Measurements from ENCODE around the gene GRIN3B.
A peak's percentile ranks its signal among the peaks of the same experiment; 100 is the strongest.
"Not testable (repeated sequence)": the region's sequence is repeated elsewhere in the genome, so short reads cannot be mapped to it uniquely, and the experiment has no call there.

Gene GRIN3B

DNA sequence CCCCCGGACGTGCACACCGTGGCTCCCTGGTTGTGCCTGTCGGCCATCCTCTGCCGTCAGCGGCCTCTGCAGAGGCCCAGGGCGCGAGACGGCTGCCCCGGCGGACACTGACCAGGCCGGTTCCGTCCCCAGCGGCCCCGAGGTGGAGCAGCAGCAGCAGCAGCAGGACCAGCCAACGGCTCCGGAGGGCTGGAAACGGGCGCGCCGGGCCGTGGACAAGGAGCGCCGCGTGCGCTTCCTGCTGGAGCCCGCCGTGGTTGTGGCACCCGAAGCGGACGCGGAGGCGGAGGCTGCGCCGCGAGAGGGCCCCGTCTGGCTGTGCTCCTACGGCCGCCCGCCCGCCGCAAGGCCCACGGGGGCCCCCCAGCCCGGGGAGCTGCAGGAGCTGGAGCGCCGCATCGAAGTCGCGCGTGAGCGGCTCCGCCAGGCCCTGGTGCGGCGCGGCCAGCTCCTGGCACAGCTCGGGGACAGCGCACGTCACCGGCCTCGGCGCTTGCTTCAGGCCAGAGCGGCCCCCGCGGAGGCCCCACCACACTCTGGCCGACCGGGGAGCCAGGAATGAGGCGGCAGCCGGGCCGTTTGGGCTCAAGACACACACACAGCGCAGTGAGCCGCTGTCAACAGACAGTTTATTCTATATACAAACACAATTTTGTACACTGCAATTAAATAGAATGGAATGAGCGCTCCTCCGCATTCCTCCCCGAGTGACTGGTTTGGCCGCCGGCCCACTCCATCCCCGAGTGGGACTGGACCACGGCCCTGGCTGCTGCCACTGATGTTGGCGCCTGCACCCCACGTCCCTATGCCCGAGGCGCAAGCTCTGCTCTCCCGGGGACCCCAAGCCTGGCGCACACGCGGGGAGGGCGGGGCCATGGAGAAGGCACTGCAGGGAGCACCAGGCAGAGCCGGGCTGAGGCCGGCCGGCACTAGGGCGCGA lies 9.1 kb downstream of the GRIN3B start:
- no peak for DNase-seq

DNA sequence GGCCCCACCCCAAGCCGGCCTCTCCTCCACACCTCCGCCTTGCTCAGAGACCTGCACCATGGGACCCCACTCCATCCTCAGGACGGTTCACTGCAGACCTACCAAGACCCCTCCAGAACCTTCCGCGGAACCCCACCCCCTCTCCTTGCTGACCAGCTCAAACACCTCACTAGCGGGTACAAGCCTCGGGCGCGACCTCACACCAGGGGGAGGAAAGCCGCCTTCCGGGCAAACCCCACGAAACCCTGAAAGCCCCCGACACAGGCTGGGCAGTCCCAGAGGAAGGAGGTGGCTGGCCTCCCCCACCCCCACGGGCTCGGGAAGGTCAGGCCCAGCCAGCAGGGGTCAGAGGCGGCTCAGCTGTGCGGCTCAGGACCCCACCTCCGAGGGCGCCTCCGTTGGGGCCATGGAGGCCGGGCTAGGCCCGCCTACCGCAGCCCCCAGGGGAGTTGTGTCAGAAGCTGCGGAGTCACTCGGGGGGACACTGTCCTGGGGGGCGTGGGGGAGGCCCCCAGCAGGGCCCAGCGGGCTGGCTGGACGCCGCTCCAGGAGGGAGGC lies 9.8 kb downstream of the GRIN3B start:
- DNase-seq, result no peak

DNA sequence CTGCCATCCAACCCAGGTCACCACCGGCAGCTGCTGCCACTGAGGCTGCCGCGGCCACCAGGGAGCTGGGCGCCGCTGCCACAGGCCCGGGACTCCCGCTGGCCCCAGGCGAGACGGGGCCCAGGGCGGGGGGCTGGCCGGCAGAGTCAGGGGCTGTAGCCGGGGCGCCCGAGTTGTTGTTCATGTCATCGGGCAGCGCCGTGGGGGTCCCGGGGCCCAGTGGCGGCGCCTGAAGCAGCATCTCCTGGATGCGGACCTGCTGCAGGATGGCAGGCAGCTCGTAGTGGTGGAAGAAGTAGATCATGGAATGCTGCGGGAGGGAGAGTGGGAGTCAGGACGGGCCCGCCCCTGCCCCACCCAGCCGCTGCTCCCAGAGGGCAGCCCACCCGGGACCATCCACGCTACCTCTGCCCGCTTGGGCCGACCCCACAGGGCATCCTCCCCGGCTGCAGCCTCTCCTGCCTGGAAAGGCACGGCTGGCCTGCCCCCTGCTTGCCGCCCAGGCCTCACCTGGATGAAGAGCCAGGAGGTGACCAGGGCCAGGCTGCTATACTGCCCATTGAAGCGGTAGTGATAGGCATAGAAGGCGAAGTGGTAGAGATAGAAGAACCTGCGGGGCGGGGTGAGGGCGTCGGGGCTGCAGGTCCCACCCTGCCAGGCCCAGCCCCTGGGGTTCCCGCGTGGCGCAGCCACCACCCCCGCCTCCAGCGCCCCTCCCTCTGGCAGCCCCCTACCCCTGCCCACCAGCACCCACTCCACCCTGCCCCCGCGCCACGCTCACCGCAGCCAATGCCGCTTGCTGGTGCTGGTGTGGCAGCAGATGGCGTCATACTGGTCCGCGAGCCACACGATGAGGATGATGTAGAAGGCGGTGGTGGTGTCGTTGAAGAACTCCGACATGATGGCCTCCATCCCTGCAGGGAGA lies 10.6 kb downstream of the GRIN3B start:
- no peak for DNase-seq

GRCh38 chr19:1011831-1012333 lies 11.7 kb downstream of the GRIN3B start:
- DNase-seq, result no peak

DNA sequence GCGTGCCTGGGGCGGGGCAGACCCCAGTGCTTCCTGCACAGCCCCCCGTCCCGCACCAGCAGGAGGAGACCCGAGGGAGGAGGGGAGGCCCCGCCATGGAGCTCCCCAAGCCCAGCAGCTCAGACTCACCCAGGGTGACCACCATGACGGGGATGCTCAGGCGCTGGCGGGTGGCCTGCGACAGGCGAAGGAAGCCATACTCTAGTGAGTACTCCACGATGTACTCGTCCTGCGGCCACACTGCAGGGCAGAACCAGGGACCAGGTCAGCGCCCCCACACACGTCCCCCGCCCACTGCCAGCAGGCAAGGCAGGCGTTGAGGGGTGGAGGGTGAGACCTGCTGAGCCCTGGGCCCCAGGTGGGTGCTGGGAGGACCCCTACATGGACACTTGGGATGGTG lies 12.1 kb downstream of the GRIN3B start:
- DNase-seq, result no peak

GRCh38 chr19:1013218-1013617 lies 13.0 kb downstream of the GRIN3B start:
- DNase-seq, result no peak

DNA sequence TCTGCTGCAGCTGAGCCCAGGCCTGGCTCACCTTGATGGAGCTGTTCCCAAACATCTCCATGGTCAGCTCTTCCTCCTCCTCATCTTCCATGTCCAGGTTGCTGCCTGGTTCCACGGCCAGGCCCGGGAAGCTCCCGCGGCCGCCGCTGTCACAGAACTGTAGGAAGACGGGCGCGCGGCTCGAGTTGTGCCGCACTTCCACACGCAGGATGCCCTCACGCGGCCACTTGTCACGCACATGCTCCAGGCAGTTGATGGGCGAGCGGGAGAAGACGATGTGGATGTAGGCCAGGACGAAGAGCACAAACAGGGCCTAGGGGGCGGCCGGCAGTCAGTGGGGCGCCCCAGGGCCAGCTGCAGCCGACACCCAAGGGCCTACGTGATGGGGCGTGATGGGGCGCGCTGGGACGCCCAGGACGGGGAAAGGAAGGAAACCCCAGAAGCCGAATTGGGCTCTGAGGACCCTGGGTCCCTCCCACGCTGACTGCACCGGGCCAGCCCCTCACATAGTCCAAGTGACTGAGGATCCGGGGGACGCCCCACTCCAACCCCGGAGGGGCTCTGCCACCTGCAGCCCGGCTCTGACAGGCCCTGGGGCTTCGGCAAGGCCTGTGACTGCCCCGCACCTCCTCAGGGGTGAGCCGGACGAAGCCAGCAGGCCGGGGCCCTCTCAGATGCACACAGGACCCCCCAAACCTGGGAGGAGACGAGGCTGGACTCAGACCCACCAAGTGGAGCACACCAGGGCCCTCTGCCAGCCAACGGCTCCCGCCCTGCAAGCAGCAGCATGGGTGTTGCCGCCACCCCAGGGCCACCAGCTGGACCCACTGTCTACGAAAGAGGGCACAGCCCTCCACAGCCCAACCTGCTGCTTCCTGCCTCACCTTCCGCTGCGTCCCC lies 14.2 kb downstream of the GRIN3B start:
- DNase-seq, result no peak

DNA sequence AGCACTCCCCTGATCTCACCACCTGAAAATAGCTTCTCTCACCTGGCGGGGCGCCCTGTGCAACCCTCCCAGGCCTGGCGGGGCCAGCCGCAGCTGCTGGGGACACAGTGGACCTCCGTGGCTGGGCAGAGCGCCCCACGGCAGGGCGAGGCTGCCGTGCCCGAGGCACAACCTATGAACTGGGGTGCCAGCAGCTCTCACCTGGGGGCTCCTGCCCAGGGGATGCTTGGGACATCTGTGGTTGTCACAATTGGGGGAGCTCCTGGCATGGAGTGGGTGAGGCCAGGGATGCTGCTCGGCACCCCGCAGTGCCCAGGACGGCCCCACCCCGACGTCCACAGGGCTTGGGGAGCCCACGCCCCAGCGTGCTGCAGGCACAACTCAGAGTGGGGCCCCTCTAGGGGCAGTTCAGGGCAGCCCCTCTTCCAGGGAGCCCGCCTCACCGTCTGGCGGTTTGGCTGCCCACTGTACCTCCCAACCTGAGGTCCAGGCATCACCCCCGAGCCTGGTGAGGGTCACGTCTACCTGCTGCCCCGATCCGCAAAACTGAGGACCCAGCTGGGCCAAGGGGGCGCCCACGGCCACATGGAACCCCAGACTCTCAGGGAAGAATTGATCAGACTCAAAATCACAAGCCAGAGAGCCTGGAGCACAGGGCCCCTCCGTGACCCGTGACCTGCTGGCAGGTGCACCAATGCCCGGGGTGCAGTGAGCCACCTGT lies 15.0 kb downstream of the GRIN3B start:
- DNase-seq, result no peak

DNA sequence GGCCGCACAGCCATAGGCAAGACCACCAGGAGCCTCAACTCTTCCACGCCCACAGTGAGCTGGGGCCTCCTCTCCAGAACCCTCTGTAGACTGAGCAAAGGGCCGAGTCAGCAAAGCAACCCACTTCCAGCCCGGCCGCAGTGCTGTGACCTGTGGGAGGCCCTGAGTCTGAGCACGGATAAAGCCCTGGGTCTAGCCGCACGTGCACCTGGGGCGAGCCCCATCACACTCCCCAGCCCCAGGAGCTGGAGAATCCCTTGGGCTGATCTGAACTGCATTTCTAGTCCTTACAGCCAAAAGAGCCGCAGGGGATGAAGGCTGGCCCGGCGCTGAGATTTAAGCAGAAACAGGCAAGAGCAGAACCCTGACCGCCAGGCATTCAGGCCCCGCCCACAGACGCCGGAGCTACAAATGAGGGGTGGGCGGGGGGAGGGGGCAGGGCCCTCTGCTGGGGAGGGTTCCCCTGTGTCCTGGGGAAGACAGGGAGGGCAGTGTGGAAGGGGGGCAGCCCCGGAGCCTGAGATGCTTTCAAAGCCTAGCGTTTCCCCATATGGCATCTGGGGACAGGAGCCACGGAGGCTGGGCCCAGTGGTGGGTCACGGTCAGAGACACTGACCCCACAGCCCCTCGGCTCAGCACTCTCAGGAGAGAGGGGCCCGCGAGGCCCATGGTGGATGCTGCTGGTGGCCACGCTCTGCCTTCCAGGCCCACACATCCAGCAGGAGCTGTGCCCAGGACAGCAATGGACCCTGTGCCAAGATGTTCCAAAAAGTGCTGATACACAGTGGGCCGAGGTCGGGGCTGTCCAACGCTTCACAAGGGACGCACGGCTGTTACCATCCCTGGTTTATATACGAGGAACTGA lies 15.8 kb downstream of the GRIN3B start:
- no peak for DNase-seq

GRCh38 chr19:1016647-1017114 lies 16.5 kb downstream of the GRIN3B start:
- DNase-seq, result no peak

DNA sequence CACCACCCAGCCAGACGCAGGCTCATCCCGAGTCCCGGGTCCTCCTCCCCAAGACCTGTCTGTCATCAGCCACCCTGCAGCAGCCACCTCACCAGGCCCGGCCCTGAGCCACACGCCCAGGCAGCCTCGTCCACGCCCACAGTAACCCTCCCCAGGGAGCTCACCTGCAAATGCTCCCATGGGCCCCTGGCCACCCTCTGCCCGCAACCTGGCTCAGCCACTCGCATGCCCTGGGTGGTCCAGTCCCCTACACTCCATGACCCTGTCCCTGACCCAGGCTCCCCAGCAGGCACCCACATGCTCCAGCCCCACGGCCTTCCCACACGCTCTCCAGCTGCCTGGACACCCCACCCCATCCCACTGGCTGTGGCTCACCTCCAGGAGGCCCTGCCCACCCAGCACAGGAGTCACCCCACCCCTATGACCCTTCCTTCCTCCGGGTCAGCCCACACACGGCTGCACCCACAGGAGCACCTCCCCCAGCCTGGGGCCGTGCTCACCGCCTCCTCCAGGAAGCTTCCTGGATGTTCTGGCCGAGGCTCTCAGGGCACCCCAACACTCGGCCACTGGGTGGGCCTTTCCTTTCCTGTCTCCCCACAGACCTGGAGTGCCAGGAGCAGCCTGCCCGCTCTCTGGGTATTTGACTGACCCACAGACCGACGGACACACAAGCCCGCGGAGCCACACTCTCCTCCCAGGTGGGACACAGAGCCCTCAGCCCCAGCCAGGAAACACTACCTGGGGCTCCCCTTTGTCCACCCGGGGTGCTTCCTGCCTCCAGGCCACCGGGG lies 17.1 kb downstream of the GRIN3B start:
- no peak for DNase-seq

- no peak for DNase-seq
Measured at GRCh38 chr19:1017906-1018305, 17.7 kb downstream of the GRIN3B start.

DNA sequence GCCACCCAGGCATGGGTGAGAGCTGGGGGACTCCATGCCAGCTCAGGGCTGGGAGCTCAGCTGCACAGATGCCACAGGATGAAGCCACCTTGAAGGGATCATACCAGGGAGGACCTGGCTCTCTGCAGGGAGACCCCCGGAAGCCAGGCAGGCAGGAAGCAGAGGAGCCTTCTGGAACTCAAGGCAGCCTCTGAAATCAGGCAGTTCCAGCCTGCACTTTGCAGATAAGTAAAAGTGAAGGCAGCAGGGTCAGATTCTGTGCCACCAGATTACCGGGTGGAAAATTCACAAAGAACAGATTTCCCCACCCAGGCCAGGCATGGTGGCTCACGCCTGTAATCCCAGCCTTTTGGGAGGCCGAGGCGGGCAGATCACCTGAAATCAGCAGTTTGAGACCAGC lies 18.2 kb downstream of the GRIN3B start:
- no peak for DNase-seq

- no peak for DNase-seq
Measured at GRCh38 chr19:1018932-1019615, 18.9 kb downstream of the GRIN3B start.

GRCh38 chr19:1019616-1019961 lies 19.4 kb downstream of the GRIN3B start:
- DNase-seq, result no peak

DNA sequence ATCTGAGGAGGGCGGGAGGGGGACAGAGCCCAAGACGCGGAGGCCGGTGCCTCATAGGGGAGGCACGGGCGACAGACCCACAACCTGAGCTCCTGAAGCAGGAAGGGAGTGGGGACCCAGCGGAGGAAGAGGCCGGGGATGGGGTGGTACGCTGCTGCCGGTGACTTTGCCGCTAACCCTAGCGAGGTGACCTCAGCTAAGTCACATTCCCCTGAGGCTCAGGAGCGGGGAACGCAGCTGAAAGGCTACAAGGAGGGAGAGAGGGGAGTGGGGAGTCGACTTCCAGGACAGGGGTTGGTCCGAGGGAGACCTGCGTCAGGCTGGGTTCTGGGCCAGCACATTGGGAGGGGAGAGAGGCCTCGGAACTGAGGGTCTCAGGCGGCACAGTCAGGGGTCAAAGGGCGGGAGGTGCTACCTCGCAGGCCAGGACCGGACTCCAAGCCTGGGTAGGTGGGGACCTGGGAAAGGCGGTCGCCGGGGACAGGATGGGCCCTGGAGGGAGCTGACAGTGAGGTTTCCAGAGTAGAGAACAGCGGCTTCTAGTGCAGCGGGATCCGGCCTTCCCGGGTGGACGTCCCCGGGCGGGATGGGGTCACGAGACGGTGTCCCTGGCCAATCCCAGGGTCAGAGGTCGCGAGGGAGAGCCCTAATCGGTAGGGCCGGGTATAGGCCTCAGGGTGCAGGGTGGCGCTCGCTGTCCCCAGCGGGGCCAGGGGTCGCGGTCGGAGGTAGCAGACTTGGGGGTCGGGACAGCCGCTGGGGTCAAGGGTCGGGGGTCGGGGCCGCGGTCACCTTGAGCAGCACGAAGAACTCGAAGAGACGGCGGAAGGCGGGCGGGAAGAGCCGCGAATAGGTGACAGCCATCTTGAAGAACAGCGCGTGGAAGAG lies 20.0 kb downstream of the GRIN3B start:
- peak; percentile 40 for DNase-seq

GRCh38 chr19:1020868-1021425 lies 20.7 kb downstream of the GRIN3B start, which contains the start of gene TMEM259:
TMEM259 (minus strand) TSS chr19:1021123; CDS start chr19:1020996, 127 bp downstream.
- DNase-seq, result peak; percentile 97

DNA sequence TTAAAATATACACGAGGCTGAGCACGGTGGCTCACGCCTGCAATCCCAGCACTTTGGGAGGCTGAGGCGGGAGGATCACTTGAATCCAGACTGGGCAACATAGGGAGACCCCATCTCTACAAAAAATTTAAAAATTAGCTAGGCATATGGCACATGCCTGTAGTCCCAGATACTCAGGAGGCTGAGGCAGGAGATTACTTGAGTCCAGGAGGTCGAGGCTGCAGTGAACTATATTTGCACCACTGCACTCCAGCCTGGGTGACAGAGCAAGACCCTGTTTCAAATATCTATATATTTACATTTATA lies 23.6 kb downstream of the GRIN3B start:
- not testable (repeated sequence) for DNase-seq
